T-helper 22 cell (primary cell): ENCODE results near the gene GP5.

Experiments
- DNase-seq: peaks from one replicate; pipeline ENCODE4 v3.0.0-alpha.2; 2020; ENCODE audit warnings: low read depth

GP5 gene

GRCh38 chr3:194376241-194376560 lies 22.9 kb downstream of the GP5 start:
- no peak for DNase-seq

- DNase-seq, result no peak
Measured at GRCh38 chr3:194375473-194376240, 23.4 kb downstream of the GP5 start.

DNA sequence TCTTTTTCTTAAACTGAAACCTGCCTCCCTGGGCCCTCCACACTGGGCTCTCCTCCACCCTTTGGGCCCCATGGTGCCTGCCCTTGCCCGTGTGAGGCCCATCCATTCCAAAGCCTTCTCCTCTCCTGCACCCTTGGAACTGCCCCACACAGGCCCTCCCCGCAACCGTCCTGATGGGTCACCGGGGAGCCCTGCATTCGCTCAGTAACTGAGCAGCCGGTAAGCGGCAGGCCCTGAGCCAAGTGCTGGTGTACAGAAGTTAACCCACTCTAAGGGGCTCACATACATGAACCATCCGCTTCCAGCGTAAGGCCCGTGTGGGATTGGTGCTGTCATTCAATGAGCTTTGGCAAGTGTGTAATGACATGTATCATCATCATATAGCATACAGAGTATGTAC lies 24.1 kb downstream of the GP5 start:
- DNase-seq, result no peak

DNA sequence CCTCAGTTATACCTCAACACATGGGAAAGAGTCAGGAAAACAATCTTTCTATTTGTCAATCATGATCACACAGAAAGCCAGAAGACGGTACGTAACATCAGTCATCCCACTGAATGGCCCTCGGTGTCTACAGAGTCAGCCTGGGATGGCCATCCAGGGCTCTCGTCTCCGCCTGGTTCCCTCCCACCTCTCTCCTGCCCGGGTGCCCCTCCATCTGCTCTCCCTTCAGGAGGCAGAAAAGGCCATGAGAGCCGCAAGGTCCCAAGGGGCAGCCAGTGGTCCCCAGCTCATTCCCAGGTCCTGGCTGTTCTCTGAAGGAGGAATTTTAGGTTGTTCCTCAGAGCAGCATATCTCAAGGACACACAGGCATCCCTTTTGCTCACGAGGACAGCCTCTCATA lies 25.2 kb downstream of the GP5 start:
- no peak for DNase-seq

DNA sequence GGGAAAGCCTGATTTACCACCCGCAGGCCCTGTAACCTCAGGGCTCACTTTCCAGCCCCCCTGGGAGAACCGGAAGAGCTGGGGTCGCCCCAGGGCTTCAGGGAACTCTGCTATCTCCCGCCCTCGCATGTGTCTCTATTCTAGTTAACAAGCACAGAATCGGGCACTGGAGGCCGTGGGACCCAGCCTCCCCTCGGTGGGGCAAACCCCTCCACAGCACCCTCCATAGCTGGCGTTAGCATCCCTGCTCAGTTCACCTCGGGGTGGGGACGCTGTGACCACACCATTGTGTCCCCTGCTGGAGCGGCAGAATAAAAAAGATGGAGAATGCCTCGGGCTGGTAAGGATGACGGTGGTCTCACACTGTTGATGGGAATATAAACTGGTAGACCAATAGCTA lies 26.0 kb downstream of the GP5 start:
- DNase-seq, result no peak

- DNase-seq, result no peak
Measured at GRCh38 chr3:194370753-194371152, 28.3 kb downstream of the GP5 start.

DNA sequence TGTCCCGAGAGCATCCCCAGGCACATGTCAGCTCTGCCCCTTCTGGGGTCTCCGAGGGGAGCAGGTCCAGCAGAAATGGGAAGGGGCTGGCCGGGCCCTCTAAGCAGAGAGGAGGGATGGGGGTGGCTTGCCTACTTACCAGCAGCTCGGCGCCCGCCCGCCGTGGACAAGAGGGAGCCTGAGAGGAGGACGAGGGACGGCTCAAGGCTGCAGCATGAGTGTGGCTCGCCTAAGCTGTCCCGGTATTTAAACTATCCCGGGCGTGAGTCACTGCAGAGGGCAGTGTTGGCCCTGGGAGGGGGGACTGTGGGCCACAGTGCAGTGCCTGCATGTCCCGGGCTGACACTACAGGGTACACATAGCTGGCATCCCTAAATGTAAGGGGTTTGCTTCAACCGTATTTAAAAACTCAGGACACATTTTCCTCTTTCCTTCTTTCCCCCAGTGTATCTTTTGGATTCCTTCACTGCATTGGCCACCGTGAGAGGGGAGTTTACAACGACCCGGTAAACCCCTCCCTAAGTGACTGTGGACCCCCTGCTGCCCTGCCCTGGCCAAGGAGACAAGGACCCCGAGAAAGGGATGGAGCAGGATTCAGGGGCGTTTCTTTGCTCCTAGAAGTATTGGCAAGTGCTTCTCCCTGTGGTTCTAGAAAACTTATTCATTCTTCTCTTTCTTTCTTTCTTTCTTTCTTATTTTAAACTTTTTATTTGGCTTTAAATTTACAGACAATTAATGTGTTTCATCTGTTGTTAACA lies 29.4 kb downstream of the GP5 start, which contains the start of gene LRRC15:
Gene LRRC15, minus strand, starts transcription at position 222 of the 758 bp plus-strand sequence. CDS start 8,700 bp downstream, outside the sequence.
- DNase-seq, result no peak

DNA sequence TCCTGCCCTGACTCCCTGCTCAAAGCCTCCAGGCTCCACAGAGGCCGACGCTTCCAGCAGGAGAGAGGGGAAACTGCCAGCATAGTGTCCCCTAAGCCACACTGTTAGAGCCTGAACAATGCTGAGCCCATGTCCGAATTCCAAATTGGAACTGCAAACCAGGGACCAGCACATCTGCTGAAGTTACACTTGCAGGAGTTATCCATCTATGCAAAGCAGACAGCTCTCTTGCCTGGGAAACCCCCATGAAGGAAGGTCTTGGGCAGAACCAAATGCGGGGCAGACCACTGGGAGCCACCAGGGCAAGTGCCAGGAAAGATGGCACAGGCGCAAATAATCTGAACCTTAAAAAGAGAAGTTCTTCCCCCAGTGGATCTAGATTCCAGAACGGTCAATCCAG lies 30.1 kb downstream of the GP5 start:
- DNase-seq, result no peak

DNA sequence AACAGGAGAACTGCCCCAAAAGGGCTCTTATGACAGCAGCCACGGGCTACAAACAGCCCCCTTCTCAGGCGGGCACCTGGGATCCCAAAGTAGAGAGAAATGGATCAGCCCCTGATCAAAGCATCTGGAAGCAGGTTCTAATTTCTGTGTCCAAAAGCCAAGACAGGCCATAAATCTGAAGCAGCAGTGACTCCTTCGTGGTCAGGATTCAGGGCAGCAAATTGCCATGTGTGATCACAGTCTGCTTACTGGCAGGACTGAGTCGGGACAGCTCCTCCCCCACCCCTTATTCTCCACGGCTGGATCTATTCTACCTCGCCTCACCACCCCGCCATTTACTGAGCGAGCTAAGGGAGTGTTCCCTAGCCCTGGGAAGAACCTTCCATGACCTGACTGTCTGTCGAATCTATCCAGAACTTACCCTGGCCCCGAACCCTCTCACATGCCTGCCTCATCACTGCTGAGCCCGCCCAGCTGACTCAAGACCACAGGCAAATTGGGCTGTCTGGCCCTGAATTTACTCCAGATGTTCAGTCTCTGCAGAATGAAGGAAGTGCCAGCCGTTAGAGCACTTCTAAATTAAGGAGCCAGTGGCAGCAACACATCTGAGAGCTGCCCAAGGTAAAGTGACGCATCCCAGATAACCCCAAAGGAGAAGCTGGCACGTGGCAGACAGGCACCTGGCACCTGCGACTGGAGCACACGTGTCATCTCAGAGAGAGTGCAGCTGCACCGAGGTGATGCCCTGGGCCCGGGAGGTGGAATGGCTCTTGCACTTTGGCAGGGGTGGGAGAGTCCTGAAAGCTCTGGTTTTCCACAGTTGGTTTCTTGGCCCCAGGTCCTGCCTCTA lies 30.8 kb downstream of the GP5 start:
- DNase-seq, result no peak

DNA sequence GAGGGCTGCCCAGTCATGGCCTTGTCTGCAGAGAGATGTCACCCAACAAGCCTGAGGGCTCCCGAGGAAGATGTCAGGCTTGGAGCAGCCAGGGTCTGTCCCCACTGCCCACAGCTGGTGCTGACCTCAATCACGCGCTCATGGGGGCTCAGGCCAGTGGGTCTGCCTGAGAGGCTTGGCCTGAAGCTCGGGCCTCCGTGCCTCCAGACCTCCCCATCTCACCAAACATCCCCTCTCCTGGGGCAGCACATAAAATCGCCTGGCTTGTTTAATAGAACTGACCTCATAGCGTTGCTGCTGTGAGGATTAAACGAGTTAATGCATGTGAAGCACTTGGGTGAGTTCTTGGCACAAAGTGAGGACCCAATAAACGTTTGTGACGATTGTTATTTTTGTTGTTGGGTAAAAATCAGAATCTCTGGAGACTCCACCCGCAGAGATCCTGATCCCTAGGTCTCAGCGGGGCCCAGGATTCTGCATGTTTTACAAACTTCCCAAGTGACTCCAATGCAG lies 33.0 kb downstream of the GP5 start:
- no peak for DNase-seq

- no peak for DNase-seq
Measured at GRCh38 chr3:194365526-194365925, 33.5 kb downstream of the GP5 start.

GRCh38 chr3:194364652-194365434 lies 34.2 kb downstream of the GP5 start:
- no peak for DNase-seq

DNA sequence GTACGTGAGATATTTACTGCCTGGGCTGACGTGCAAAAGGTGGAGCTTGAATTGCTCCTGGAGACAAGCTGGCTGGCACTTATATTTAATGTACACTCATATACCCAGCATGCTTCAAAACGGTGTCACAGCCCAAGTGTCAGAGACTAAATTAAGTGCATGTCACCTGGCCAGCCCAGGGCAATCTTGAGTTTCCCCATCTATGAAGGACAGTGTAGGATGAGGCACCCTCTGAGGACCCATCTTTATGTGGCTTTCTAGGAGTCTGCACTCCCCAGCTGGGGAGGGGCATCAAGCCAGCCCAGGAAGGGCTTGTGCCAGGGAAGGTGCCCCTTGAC lies 34.8 kb downstream of the GP5 start:
- DNase-seq, result no peak

GRCh38 chr3:194360568-194360967 lies 38.5 kb downstream of the GP5 start:
- no peak for DNase-seq

- no peak for DNase-seq
Measured at GRCh38 chr3:194357681-194358080, 41.4 kb downstream of the GP5 start.

DNA sequence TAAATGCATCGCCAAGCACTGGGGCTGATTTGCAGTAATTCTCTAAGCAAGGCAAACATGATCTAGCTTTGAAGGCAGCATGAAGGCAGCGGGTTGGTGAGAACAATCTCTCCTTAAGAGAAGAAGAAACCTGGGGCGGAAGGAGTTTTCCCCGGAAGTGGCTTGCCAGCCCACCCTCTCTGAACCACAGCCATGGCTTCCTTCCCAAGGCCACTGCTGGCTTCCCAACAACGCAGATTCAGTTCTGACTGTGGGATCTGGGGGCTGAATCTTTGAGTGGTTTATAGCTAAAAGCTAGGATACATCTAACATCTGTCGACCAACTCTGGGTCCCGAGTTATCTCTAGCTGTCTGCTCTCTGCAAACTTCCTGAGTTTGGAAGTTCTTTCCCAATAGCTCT lies 43.7 kb downstream of the GP5 start:
- DNase-seq, result no peak

GRCh38 chr3:194354315-194354714 lies 44.8 kb downstream of the GP5 start:
- no peak for DNase-seq

DNA sequence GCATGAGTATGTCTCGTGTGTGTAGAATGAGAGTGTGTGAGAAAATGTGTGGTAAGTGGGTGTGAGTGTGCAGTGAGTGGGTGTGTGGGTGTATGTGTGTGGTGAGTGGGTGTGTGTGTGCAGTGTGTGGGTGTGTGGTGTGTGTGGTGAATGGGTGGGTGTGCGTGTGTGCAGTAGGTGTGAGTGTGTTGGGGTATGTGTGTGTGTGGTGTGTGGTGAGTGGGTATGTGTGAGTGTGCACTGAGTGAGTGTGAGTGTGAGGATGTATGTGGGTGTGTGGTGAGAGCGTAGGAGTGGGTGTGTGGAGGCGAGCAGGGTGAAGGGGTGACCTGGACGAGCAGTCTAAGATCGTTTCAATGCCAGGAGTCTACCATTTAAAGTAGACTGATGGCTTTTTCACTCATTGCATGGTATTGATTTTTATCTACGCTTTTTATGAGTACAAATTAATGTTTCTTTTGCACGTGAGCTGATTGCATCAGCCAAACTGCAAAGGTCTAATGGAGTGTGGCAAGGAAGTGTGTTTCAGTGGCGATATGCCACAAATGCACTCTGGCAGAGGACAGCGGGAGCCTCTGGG lies 46.3 kb downstream of the GP5 start:
- DNase-seq, result no peak

DNA sequence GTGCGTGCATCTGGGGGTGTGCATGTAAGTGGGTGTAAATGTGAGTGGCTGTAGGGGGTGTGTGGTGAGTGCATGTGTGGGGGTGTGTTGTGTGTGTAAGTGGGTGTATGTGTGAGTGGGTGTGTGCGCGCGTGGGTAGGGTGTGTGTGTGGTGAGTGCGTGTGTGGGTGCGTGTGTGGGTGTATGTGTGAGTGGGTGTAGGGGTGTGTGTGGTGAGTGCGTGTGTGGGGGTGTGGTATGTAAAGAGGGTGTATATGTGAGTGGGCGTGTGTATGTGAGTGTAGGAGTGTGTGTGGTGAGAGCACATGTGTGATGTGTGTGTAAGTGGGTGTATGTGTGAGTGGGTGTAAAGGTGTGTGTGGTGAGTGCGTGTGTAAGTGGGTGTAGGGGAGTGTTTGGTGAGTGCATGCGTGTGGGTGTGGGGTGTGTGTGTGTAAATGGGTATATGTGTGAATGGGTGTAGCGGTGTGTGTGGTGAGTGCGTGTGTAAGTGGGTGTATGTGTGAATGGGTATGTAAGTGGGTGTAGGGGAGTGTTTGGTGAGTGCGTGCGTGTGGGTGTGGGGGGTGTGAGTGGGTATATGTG lies 47.0 kb downstream of the GP5 start:
- DNase-seq, result no peak

DNA sequence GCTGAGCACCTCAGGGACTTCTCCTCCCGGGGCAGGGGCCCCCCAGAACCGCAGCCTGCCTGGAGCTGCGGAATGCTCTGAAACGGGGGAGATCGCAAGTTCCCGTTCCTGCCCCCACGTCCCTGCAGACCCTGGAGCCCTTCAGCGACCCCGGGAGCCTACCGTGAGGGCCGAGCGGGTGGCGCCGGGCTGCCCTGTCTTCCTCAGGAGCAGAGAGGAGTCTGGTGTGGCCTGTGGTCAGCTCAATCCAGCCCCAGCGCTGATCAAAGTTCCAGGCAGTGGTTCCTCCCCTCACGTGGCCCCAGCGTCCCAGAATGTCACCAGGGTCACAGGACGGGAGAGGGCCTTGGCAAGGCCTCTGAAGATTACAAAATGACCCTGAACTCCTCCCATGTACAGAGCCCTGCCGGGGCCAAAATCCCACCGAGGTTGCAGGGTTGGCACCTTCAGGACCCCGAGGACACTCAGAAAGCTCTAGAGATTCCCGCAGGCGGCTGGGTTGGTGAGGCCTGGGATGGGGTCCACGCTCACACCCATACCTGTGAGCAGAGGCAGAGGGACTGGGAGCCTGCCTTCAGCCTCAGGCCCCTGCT lies 47.9 kb downstream of the GP5 start, which contains the start of gene CPN2:
Gene CPN2, minus strand, starts transcription at position 249 of the 593 bp plus-strand sequence. CDS start 8,626 bp downstream, outside the sequence.
- DNase-seq, result no peak

- no peak for DNase-seq
Measured at GRCh38 chr3:194350726-194351071, 48.4 kb downstream of the GP5 start.
